GM23338 (cell line): Measurements from ENCODE around the gene CRYAB. TPM values are rescaled to one million over a fixed set of nuclear protein-coding genes. Genes with fewer than 3 reads are reported as not detected.

Experiments used
- ATAC-seq: fragments of 200-7000 bp; cut with Tn5 transposase; 3 replicates; pipeline ENCODE4 v1.9.1; 2020
- DNase-seq: peaks from one replicate; pipeline ENCODE4 v3.0.0-alpha.2; 2015; ENCODE audit warnings: low spot score
- H2AFZ ChIP-seq: fragments of 200-600 bp; sonication (generic); 2 replicates; pipeline ENCODE4 v1.8.0; 2016; ENCODE audit warnings: antibody characterized with exemption, mild to moderate bottlenecking, moderate library complexity
- H3F3A ChIP-seq: fragments of 200-600 bp; sonication (generic); replicated peaks from 2 replicates; pipeline ENCODE4 v1.8.0; 2017; ENCODE audit warnings: antibody characterized with exemption, mixed run types, low read depth
- H3K27ac ChIP-seq: fragments of 200-600 bp; sonication (generic); 2 replicates; pipeline ENCODE4 v1.6.1; 2016; ENCODE audit warnings: low read depth
- H3K27me3 ChIP-seq: fragments of 200-600 bp; sonication (generic); 2 replicates; pipeline ENCODE4 v1.8.0; 2016; ENCODE audit warnings: mild to moderate bottlenecking, mixed run types, moderate library complexity; ENCODE audit not compliant: insufficient read depth
- H3K36me3 ChIP-seq: fragments of 200-600 bp; sonication (generic); 2 replicates; pipeline ENCODE4 v1.8.0; 2016; ENCODE audit warnings: mild to moderate bottlenecking; ENCODE audit not compliant: insufficient read depth
- H3K4me1 ChIP-seq: fragments of 200-600 bp; sonication (generic); 2 replicates; pipeline ENCODE4 v1.8.0; 2016; ENCODE audit warnings: mild to moderate bottlenecking, moderate library complexity; ENCODE audit not compliant: insufficient read depth
- H3K4me2 ChIP-seq: fragments of 200-600 bp; sonication (generic); 2 replicates; pipeline ENCODE4 v1.7.1; 2017; ENCODE audit warnings: mixed run types
- H3K4me3 ChIP-seq: fragments of 200-600 bp; sonication (generic); 2 replicates; pipeline ENCODE4 v1.6.1; 2016; ENCODE audit warnings: mixed run types
- H3K79me2 ChIP-seq: fragments of 200-600 bp; sonication (generic); replicated peaks from 2 replicates; pipeline ENCODE4 v1.8.0; 2017; ENCODE audit warnings: mild to moderate bottlenecking; ENCODE audit not compliant: insufficient read depth
- H3K9me2 ChIP-seq: fragments of 200-600 bp; sonication (generic); 2 replicates; pipeline ENCODE4 v1.8.0; 2017; ENCODE audit not compliant: insufficient read depth
- H4K20me1 ChIP-seq: fragments of 200-600 bp; sonication (generic); replicated peaks from 2 replicates; pipeline ENCODE4 v1.8.0; 2017; ENCODE audit warnings: mild to moderate bottlenecking; ENCODE audit not compliant: insufficient read depth
- H3K27ac Mint-ChIP-seq: 2 replicates; pipeline ENCODE4 v1.8.0; 2020; ENCODE audit warnings: inconsistent platforms, mild to moderate bottlenecking, moderate library complexity, mixed read lengths
- H3K27me3 Mint-ChIP-seq: 3 replicates; pipeline ENCODE4 v1.8.0; 2022; ENCODE audit warnings: low read depth, mild to moderate bottlenecking, moderate library complexity, mixed read lengths, inconsistent platforms; ENCODE audit not compliant: insufficient read depth, poor library complexity
- H3K36me3 Mint-ChIP-seq: 3 replicates; pipeline ENCODE4 v1.8.0; 2021; ENCODE audit warnings: low read depth, mild to moderate bottlenecking, inconsistent platforms, moderate library complexity, mixed read lengths
- H3K4me1 Mint-ChIP-seq: 3 replicates; pipeline ENCODE4 v1.8.0; 2020; ENCODE audit warnings: mild to moderate bottlenecking, inconsistent platforms, mixed read lengths
- H3K4me3 Mint-ChIP-seq: 3 replicates; pipeline ENCODE4 v1.8.0; 2021; ENCODE audit warnings: moderate library complexity, mild to moderate bottlenecking, inconsistent platforms, mixed read lengths
- H3K9me3 Mint-ChIP-seq: 3 replicates; pipeline ENCODE4 v1.8.0; 2020; ENCODE audit warnings: moderate library complexity, mild to moderate bottlenecking, inconsistent platforms, mixed read lengths
- CREB1 ChIP-seq: fragments of 250-450 bp; sonication (Bioruptor Pico); IDR thresholded peaks from 2 replicates; pipeline ENCODE4 v1.5.0; 2020; ENCODE audit warnings: low read depth, mild to moderate bottlenecking, moderate library complexity
- EZH2 ChIP-seq: fragments of 200-600 bp; sonication (generic); IDR thresholded peaks from one replicate; pipeline ENCODE4 v1.8.0; 2017; ENCODE audit warnings: antibody characterized with exemption, mild to moderate bottlenecking, low read depth; ENCODE audit not compliant: unreplicated experiment
- EZH2phosphoT487 ChIP-seq: fragments of 200-600 bp; sonication (generic); IDR thresholded peaks from one replicate; pipeline ENCODE4 v1.8.1; 2018; ENCODE audit warnings: antibody characterized with exemption; ENCODE audit not compliant: unreplicated experiment
- JUNB ChIP-seq: IDR thresholded peaks from one replicate; pipeline ENCODE4 v1.6.1; 2016; ENCODE audit warnings: antibody characterized with exemption; ENCODE audit not compliant: unreplicated experiment
- NANOG ChIP-seq: IDR thresholded peaks from 2 replicates; pipeline ENCODE4 v1.6.1; 2016; ENCODE audit warnings: antibody characterized with exemption, borderline replicate concordance
- POLR2AphosphoS5 ChIP-seq: IDR thresholded peaks from 2 replicates; pipeline ENCODE4 v1.6.1; 2016; ENCODE audit warnings: antibody characterized with exemption, low read depth
- STAT1 ChIP-seq: IDR thresholded peaks from one replicate; pipeline ENCODE4 v1.6.1; 2016; ENCODE audit warnings: antibody characterized with exemption; ENCODE audit not compliant: unreplicated experiment
- ZNF114 ChIP-seq: fragments of 250-450 bp; sonication (Bioruptor Pico); IDR thresholded peaks from 2 replicates; pipeline ENCODE4 v1.5.0; 2020; ENCODE audit warnings: mild to moderate bottlenecking, moderate library complexity
- ZNF331 ChIP-seq: fragments of 250-450 bp; sonication (Bioruptor Pico); IDR thresholded peaks from 2 replicates; pipeline ENCODE4 v1.5.0; 2020; ENCODE audit warnings: low read depth, mild to moderate bottlenecking, moderate library complexity
- polyA plus RNA-seq: library from polyadenylated mRNA; unstranded; fragments of >200 nt; fragmentation: Nextera tagmentation; extraction: Ambion mirVana; gene quantifications from 2 replicates; pipeline ENCODE4 v1.2.1, GENCODE V29; 2016
- total RNA-seq: library from RNA; depleted of rRNA; stranded (reverse); fragments of >200 nt; shearing (Covaris generic); gene quantifications from 2 replicates; pipeline ENCODE4 v1.2.3, GENCODE V29; 2014
- TF ChIP-seq, protein P1 (sequence below): IDR thresholded peaks from 2 replicates; pipeline ENCODE4 v1.6.1; 2016; ENCODE audit warnings: antibody characterized with exemption
- TF ChIP-seq, protein P2 (sequence below): fragments of 250-450 bp; sonication (Bioruptor Pico); IDR thresholded peaks from 2 replicates; pipeline ENCODE4 v1.5.0; 2020; ENCODE audit warnings: mild to moderate bottlenecking, moderate library complexity
- TF ChIP-seq, protein P3 (sequence below): IDR thresholded peaks from one replicate; pipeline ENCODE4 v1.6.1; 2018; ENCODE audit warnings: antibody characterized with exemption; ENCODE audit not compliant: unreplicated experiment

CRYAB gene
- total and polyA plus RNA-seq, 2 experiments from 2014 or later = 6.1 to 9.6 TPM

DNA sequence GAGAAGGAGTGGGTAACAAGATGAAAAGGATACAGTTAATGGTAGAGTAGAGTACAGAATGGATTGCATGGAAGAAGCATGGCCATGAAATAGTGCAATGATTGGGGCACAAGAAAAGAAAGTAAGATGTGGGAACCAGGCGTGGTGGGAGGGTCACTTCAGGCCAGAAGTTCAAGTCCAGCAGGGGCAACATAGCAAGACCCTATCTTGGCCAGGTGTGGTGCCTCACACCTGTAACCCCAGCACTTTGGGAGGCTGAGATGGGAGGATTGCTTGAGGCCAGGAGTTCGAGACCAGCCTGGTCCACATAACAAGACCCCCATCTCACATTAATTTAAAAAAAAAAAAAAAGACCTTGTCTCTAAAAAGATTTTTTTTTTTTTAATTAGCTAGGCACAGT lies 5.7 kb upstream of the CRYAB start (continued):
- TF ChIP-seq, protein P1, sequence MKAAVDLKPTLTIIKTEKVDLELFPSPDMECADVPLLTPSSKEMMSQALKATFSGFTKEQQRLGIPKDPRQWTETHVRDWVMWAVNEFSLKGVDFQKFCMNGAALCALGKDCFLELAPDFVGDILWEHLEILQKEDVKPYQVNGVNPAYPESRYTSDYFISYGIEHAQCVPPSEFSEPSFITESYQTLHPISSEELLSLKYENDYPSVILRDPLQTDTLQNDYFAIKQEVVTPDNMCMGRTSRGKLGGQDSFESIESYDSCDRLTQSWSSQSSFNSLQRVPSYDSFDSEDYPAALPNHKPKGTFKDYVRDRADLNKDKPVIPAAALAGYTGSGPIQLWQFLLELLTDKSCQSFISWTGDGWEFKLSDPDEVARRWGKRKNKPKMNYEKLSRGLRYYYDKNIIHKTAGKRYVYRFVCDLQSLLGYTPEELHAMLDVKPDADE = no peak
- TF ChIP-seq JUNB (no peak), ZNF331 (no peak), CREB1 (CRISPR knock-in tag) (no peak), ZNF114 (CRISPR knock-in tag) (no peak), EZH2phosphoT487 (no peak), EZH2 (no peak)
- TF ChIP-seq, protein P2, sequence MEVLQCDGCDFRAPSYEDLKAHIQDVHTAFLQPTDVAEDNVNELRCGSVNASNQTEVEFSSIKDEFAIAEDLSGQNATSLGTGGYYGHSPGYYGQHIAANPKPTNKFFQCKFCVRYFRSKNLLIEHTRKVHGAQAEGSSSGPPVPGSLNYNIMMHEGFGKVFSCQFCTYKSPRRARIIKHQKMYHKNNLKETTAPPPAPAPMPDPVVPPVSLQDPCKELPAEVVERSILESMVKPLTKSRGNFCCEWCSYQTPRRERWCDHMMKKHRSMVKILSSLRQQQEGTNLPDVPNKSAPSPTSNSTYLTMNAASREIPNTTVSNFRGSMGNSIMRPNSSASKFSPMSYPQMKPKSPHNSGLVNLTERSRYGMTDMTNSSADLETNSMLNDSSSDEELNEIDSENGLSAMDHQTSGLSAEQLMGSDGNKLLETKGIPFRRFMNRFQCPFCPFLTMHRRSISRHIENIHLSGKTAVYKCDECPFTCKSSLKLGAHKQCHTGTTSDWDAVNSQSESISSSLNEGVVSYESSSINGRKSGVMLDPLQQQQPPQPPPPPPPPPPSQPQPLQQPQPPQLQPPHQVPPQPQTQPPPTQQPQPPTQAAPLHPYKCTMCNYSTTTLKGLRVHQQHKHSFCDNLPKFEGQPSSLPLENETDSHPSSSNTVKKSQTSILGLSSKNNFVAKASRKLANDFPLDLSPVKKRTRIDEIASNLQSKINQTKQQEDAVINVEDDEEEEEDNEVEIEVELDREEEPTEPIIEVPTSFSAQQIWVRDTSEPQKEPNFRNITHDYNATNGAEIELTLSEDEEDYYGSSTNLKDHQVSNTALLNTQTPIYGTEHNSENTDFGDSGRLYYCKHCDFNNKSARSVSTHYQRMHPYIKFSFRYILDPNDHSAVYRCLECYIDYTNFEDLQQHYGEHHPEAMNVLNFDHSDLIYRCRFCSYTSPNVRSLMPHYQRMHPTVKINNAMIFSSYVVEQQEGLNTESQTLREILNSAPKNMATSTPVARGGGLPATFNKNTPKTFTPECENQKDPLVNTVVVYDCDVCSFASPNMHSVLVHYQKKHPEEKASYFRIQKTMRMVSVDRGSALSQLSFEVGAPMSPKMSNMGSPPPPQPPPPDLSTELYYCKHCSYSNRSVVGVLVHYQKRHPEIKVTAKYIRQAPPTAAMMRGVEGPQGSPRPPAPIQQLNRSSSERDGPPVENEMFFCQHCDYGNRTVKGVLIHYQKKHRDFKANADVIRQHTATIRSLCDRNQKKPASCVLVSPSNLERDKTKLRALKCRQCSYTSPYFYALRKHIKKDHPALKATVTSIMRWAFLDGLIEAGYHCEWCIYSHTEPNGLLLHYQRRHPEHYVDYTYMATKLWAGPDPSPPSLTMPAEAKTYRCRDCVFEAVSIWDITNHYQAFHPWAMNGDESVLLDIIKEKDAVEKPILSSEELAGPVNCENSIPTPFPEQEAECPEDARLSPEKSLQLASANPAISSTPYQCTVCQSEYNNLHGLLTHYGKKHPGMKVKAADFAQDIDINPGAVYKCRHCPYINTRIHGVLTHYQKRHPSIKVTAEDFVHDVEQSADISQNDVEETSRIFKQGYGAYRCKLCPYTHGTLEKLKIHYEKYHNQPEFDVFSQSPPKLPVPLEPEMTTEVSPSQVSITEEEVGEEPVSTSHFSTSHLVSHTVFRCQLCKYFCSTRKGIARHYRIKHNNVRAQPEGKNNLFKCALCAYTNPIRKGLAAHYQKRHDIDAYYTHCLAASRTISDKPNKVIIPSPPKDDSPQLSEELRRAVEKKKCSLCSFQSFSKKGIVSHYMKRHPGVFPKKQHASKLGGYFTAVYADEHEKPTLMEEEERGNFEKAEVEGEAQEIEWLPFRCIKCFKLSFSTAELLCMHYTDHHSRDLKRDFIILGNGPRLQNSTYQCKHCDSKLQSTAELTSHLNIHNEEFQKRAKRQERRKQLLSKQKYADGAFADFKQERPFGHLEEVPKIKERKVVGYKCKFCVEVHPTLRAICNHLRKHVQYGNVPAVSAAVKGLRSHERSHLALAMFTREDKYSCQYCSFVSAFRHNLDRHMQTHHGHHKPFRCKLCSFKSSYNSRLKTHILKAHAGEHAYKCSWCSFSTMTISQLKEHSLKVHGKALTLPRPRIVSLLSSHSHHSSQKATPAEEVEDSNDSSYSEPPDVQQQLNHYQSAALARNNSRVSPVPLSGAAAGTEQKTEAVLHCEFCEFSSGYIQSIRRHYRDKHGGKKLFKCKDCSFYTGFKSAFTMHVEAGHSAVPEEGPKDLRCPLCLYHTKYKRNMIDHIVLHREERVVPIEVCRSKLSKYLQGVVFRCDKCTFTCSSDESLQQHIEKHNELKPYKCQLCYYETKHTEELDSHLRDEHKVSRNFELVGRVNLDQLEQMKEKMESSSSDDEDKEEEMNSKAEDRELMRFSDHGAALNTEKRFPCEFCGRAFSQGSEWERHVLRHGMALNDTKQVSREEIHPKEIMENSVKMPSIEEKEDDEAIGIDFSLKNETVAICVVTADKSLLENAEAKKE = no peak

DNA sequence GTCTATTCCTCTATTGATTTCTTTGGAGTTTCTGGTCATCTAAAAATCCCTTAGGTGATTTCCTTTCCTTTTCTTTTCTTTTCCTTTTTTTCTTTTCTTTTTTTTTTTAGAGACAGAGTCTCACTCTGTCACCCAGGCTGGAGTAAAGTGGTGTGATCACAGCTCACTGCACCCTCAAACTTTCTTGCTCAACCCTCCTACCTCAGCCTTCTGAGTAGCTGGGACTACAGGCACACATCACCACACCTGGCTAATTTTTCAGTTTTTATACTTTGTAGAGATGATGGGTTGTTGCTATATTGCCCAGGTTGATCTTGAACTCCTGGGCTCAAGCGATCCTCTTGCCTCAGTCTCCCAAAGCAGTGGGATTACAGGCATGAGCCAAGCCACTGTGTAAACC lies 5.2 kb upstream of the CRYAB start:
- Mint-ChIP-seq H3K9me3 (peaks cover 3% of the 10 kb centered on the region; the same call in 1 of the 3 replicates), H3K27ac (no peak overlapping the region; the same call in 1 of the 2 replicates), H3K36me3 (no peaks in the 10 kb centered on the region), H3K4me1 (peaks cover 31% of the 10 kb centered on the region), H3K4me3 (no peak overlapping the region), H3K27me3 (peaks cover 11% of the 10 kb centered on the region)
- H3K4me3 ChIP-seq = no peak overlapping the region
- no peaks in the 10 kb centered on the region for H3K9me2 ChIP-seq
- ATAC-seq (no peak), DNase-seq (no peak)
- H4K20me1 ChIP-seq = no peaks in the 10 kb centered on the region
- no peak overlapping the region for H3K27ac ChIP-seq
- no peaks in the 10 kb centered on the region for H3K79me2 ChIP-seq
- H3K27me3 ChIP-seq = no peaks in the 10 kb centered on the region
- no peak overlapping the region for H3K4me2 ChIP-seq
- peaks cover 3% of the 10 kb centered on the region; the same call in 1 of the 2 replicates for H3F3A ChIP-seq
- H3K36me3 ChIP-seq = no peaks in the 10 kb centered on the region
- H3K4me1 ChIP-seq = peaks cover 24% of the 10 kb centered on the region
- H2AFZ ChIP-seq = peak overlapping the region; percentile 14; the same call in 1 of the 2 replicates
- TF ChIP-seq CREB1 (CRISPR knock-in tag) (no peak), ZNF331 (no peak), STAT1 (no peak), EZH2phosphoT487 (no peak), POLR2AphosphoS5 (no peak), EZH2 (no peak), NANOG (no peak), ZNF114 (CRISPR knock-in tag) (no peak), JUNB (no peak)
- TF ChIP-seq, protein P1 = no peak
- TF ChIP-seq, protein P3, sequence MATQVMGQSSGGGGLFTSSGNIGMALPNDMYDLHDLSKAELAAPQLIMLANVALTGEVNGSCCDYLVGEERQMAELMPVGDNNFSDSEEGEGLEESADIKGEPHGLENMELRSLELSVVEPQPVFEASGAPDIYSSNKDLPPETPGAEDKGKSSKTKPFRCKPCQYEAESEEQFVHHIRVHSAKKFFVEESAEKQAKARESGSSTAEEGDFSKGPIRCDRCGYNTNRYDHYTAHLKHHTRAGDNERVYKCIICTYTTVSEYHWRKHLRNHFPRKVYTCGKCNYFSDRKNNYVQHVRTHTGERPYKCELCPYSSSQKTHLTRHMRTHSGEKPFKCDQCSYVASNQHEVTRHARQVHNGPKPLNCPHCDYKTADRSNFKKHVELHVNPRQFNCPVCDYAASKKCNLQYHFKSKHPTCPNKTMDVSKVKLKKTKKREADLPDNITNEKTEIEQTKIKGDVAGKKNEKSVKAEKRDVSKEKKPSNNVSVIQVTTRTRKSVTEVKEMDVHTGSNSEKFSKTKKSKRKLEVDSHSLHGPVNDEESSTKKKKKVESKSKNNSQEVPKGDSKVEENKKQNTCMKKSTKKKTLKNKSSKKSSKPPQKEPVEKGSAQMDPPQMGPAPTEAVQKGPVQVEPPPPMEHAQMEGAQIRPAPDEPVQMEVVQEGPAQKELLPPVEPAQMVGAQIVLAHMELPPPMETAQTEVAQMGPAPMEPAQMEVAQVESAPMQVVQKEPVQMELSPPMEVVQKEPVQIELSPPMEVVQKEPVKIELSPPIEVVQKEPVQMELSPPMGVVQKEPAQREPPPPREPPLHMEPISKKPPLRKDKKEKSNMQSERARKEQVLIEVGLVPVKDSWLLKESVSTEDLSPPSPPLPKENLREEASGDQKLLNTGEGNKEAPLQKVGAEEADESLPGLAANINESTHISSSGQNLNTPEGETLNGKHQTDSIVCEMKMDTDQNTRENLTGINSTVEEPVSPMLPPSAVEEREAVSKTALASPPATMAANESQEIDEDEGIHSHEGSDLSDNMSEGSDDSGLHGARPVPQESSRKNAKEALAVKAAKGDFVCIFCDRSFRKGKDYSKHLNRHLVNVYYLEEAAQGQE = no peak
